Kidney capillary endothelial cell (primary cell): ENCODE data around the gene THRA.
A peak's percentile ranks its signal among the peaks of the same experiment; 100 is the strongest.
"Not testable (repeated sequence)": the region's sequence is repeated elsewhere in the genome, so short reads cannot be mapped to it uniquely, and the experiment has no call there.

Experiments
- DNase-seq: peaks from one replicate; pipeline ENCODE4 v3.0.0-alpha.2; 2018; ENCODE audit warnings: low spot score

THRA gene

GRCh38 chr17:40113110-40113906 lies 50.5 kb downstream of the THRA start:
- peak; percentile 95 for DNase-seq

- DNase-seq = no peak
These were observed 51.1 kb downstream of the THRA start for GRCh38 chr17:40113907-40114245.

- no peak for DNase-seq
These were observed 52.3 kb downstream of the THRA start for GRCh38 chr17:40115101-40115436.

GRCh38 chr17:40121181-40122135 lies 58.7 kb downstream of the THRA start, which contains the start of gene MSL1:
TSS of gene MSL1 (plus strand) at chr17:40121971. CDS start at chr17:40122613, 642 bp downstream.
- DNase-seq = no peak

GRCh38 chr17:40122136-40122998 lies 59.6 kb downstream of the THRA start:
- no peak for DNase-seq

- DNase-seq = no peak
These were observed 60.4 kb downstream of the THRA start for GRCh38 chr17:40122999-40123810.

GRCh38 chr17:40123811-40124114 lies 61.0 kb downstream of the THRA start:
- DNase-seq = no peak

GRCh38 chr17:40124279-40125141 lies 61.7 kb downstream of the THRA start:
- DNase-seq = no peak

GRCh38 chr17:40129498-40129897 lies 66.7 kb downstream of the THRA start:
- DNase-seq = no peak

GRCh38 chr17:40130352-40131042 lies 67.7 kb downstream of the THRA start:
- DNase-seq = no peak

- no peak for DNase-seq
These were observed 71.4 kb downstream of the THRA start for GRCh38 chr17:40134184-40134583.

- DNase-seq = no peak
These were observed 73.1 kb downstream of the THRA start for GRCh38 chr17:40135817-40136216.

- no peak for DNase-seq
These were observed 76.8 kb downstream of the THRA start for GRCh38 chr17:40139566-40140058.

- DNase-seq = not testable (repeated sequence)
These were observed 80.4 kb downstream of the THRA start for GRCh38 chr17:40143166-40143565.
